HG02885 (cell line): Measurements from ENCODE around the gene DYNLL1.
"Not testable (repeated sequence)": the region's sequence is repeated elsewhere in the genome, so short reads cannot be mapped to it uniquely, and the experiment has no call there.

ENCODE experiments used
- ATAC-seq: cut with Tn5 transposase; IDR thresholded peaks from one replicate; pipeline ENCODE4 v1.9.1; 2021; ENCODE audit warnings: mild to moderate bottlenecking; ENCODE audit not compliant: unreplicated experiment, poor library complexity

The DYNLL1 gene

GRCh38 chr12:120500581-120500980 is 4.7 kb downstream of the DYNLL1 start:
- no peak for ATAC-seq

- no peak for ATAC-seq
These were observed 8.7 kb downstream of the DYNLL1 start for GRCh38 chr12:120504587-120504986.

- ATAC-seq = no peak
These were observed 12.6 kb downstream of the DYNLL1 start for GRCh38 chr12:120508537-120508936.

- ATAC-seq = no peak
These were observed 18.1 kb downstream of the DYNLL1 start for GRCh38 chr12:120514002-120514401.

- ATAC-seq = no peak
These were observed 19.6 kb downstream of the DYNLL1 start for GRCh38 chr12:120515496-120515895.

- not testable (repeated sequence) for ATAC-seq
These were observed 23.4 kb downstream of the DYNLL1 start for GRCh38 chr12:120519324-120519723.

DNA sequence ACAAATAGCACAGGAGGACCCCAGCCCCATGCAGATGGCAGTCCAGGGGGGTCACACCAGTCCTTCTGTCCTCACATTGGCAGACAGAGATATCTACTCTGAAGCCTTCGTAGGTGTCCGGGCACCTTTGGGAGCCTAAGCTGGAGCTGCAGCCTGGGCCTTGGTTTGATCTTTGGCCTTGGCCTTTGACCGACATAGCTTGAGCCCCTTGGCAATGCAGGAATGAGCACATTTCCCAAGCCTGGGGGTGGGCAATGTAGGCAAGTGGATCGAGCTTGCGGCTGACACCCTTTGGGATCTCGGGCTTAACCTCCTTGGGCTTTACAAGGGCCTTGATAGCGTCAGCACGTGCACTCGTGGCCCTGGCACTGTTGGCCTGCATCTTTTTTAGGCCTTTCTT is 26.7 kb downstream of the DYNLL1 start:
- ATAC-seq = no peak

DNA sequence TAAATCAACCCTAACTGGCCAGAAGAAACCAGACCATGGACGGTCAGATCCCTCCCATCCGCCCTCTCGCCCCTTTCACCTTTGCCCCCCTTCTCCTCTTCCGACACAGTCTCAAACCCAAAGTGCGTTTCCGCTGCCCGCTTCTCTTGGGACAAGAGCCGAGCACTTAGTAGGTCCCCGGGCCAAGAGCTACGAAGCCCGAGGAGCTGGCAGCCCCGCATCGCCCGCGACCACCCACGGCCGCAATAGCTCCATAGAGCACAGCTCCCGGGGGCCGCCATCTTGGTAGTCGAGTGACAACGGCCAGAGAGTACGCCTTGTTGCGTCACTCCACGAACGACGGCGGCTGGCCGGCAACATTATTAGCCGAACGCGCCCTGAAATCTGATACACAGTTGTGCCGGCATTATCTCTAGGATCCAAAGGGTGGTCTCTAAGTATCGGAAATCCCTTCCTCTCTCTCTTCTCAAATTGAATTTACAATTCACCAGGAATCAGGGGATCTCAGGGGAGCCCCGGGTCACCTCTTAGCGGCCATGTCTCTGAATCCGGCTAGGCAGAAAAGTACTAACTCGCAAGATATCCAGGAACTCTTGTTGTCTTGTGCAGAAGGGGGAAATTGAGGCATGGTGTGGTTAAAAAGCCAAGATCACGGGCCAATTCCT is 33.1 kb downstream of the DYNLL1 start, which contains the start of gene COQ5:
Gene COQ5, minus strand, starts transcription at position 298 of the 665 bp plus-strand sequence. Its CDS starts 17 bp downstream, at position 281.
- peak; percentile 83 for ATAC-seq

DNA sequence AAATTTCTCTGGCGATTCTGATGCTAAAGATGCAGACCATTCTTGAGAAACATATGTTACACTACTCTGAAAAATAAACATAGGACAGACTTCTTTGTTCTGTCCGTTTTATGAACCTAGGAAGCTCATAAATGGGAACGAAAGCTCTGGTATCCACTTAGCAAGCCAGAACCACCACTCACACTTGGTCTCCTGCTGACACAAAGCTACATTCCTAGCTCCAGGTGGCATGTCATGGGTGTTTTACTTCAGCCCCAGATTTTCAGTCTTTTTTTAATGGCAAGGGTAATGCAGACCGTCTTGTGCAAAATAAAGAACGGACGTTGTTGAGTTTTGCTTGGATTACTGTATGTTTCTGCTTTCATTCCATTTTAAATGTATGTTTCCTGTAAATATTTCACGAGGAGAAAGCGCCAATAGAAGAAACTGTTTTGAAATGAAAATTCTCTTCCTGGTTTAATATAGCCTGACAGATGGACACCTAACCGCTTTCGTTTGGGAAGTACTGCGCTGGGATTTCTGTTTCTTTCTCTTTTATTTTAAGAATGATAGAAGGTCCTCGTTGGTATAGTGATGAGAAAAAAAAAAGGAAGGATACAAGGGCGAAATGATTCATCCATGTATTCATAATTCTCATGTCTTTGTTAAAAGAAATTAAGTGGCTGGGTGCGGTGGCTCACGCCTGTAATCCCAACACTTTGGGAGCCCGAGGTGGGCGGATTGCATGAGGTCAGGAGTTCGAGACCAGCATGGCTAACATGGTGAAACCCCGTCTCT is 33.9 kb downstream of the DYNLL1 start:
- ATAC-seq = no peak

- ATAC-seq = not testable (repeated sequence)
These were observed 34.5 kb downstream of the DYNLL1 start for GRCh38 chr12:120530418-120530761.

GRCh38 chr12:120532701-120533238 is 36.9 kb downstream of the DYNLL1 start:
- no peak for ATAC-seq

GRCh38 chr12:120534203-120534702 is 38.3 kb downstream of the DYNLL1 start, which contains the start of gene RNF10:
TSS of gene RNF10 (plus strand) at chr12:120534356. CDS start at chr12:120534812, 456 bp downstream.
- ATAC-seq = peak; percentile 63

- peak; percentile 31 for ATAC-seq
These were observed 39.1 kb downstream of the DYNLL1 start for GRCh38 chr12:120534703-120535655.

DNA sequence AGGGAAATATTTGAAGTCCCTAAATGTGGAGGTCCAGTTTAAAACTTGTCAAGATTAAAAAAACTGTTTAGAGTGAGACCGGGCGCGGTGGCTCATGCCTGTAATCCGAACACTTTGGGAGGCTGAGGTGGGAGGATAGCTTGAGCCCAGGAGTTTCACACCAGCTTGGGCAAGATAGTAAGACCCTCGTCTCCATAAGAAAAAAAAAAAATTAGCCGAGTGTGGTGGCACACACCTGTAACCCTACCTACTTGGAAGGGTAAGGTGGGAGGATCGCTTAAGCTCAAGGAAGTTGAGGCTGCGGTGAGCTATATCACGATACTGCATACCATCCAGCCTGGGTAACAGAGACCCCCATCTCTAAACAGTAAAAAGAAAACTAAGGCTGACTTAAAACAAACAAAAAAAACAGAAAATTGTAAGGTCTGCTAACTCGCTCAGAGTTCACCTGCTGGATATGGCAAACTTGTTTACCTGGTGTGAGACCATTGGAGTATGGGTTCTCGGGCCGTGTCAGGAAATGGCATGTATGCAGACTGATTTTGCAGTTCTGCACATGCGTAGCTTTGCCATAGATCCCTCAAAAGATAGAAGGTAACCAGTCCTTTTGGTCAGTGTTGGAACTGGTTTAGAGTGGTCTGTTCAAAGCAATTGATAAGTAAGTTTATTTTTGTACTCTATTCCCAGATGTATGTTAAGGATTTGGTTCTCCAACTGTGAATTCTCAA is 40.3 kb downstream of the DYNLL1 start:
- ATAC-seq = no peak

GRCh38 chr12:120537856-120538220 is 41.9 kb downstream of the DYNLL1 start:
- no peak for ATAC-seq

GRCh38 chr12:120538281-120539156 is 42.6 kb downstream of the DYNLL1 start:
- no peak for ATAC-seq

GRCh38 chr12:120539303-120539702 is 43.4 kb downstream of the DYNLL1 start:
- no peak for ATAC-seq

GRCh38 chr12:120540445-120540844 is 44.5 kb downstream of the DYNLL1 start:
- ATAC-seq = no peak

DNA sequence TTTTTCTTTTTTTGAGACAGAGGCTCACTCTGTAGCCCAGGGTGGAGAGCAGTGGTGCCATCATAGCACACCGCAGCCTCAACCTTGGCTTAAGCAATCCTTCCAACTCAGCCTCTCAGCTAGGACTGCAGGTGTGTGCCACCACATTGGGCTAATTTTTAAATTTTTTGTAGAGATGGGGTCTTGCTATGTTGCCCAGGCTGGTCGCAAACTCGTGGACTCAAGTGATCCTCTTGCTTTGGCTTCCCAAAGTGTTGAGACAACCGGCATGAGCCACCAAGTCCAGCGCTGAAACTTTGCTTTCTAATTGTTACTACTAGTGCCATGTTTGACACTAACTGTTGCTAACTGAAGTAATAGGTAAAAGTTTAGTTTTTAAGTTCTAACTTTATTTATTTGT is 46.3 kb downstream of the DYNLL1 start:
- no peak for ATAC-seq
